Upper lobe of left lung (tissue), 4 donors: ENCODE results near the gene DIP2C.

ENCODE experiments used
- EP300 ChIP-seq, 4 donors: sonication (generic); formaldehyde crosslinking; IDR thresholded peaks; one replicate each; pipeline ENCODE4 v1.5.1; 2017; ENCODE audit warnings: antibody characterized with exemption in 4 of 4, control low read depth in 2 of 4
- TF ChIP-seq, protein P1 (sequence below), 6 experiments: fragments of 450-650 bp in 4 of 6; fragments of 200-600 bp in 2 of 6; sonication (generic) in 2 of 6; IDR thresholded peaks; one replicate each; pipeline ENCODE4 v1.5.1; 2016 to 2019; ENCODE audit warnings: antibody characterized with exemption in 6 of 6

DNA sequence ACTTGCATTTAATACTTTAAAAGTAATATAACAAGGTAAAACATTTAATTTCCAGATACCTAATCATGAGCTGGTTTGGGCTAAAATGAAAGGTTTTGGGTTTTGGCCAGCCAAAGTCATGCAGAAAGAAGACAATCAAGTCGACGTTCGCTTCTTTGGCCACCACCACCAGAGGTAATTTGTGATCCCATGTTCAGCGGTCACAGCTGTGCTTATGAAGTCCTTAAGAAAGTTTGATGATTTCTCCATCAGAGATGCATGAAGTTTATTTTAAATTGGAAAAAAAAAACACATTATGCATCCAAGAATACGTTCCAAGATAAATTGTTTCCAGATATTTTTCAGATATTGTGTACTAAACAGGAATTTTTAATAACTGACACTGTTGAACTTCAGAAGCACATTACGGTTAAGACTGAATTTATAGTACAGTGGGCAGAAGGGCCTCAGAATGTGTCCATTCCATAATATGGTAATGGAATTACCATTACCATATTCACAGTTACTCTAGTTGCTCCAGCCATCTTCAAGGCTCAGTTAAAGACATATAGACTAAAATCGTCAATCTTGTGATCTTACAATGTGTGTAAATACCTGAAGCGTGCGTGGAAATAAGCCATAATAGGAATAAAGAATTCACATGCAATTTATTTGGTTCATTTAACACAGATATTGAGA is 447.4 kb downstream of the DIP2C start:
- TF ChIP-seq EP300 (IDR thresholded peaks at IDR 0.05), result no peak
- TF ChIP-seq, protein P1, sequence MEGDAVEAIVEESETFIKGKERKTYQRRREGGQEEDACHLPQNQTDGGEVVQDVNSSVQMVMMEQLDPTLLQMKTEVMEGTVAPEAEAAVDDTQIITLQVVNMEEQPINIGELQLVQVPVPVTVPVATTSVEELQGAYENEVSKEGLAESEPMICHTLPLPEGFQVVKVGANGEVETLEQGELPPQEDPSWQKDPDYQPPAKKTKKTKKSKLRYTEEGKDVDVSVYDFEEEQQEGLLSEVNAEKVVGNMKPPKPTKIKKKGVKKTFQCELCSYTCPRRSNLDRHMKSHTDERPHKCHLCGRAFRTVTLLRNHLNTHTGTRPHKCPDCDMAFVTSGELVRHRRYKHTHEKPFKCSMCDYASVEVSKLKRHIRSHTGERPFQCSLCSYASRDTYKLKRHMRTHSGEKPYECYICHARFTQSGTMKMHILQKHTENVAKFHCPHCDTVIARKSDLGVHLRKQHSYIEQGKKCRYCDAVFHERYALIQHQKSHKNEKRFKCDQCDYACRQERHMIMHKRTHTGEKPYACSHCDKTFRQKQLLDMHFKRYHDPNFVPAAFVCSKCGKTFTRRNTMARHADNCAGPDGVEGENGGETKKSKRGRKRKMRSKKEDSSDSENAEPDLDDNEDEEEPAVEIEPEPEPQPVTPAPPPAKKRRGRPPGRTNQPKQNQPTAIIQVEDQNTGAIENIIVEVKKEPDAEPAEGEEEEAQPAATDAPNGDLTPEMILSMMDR (IDR thresholded peaks at IDR 0.05), result no peak
